A549 (cell line): Measurements from ENCODE around the gene SLC17A1. TPM values are rescaled to one million over a fixed set of nuclear protein-coding genes. Genes with fewer than 3 reads are reported as not detected.
A peak's percentile ranks its signal among the peaks of the same experiment; 100 is the strongest.

Experiments
- ATAC-seq, 2 experiments: fragments of 200-7000 bp in 1 of 2; fragments of >200 bp in 1 of 2; cut with Nextera tagmentation in 1 of 2; cut with Tn5 transposase in 1 of 2; 3 replicates each; pipeline versions ENCODE4 v1.8.0 to v1.9.1; 2018 to 2020; ENCODE audit warnings: mild to moderate bottlenecking in 1 of 2, moderate library complexity in 1 of 2
- CTCF ChIA-PET: fragments of 300-600 bp; sonication (Branson Sonifier 250); formaldehyde crosslinking; extraction: SDS; loops from one replicate; lab custom pipeline; 2021; ENCODE audit warnings: antibody characterized with exemption, inconsistent platforms; lab: Yijun Ruan, JAX
- POLR2A ChIA-PET: fragments of 350-600 bp; formaldehyde crosslinking; extraction: SDS; loops from one replicate; lab custom pipeline; 2021; ENCODE audit warnings: antibody characterized with exemption, inconsistent platforms; lab: Yijun Ruan, JAX
- DNase-seq, 2 experiments: peaks; one replicate each; pipeline versions ENCODE4 v3.0.0 to v3.0.0-alpha.2; 2011 to 2016; ENCODE audit warnings: low read depth in 1 of 2, low spot score in 1 of 2
- FAIRE-seq: peaks from 2 replicates; lab custom pipeline; 2011; peaks lifted over from hg19 to GRCh38; lab: Jason Lieb, UNC
- H3K27ac ChIP-seq, 2 experiments: fragments of >200 bp; sonication (Bioruptor Twin); formaldehyde crosslinking; 3 replicates each; pipeline ENCODE4 v1.5.1; 2016 to 2017
- H3K4me1 ChIP-seq: fragments of >200 bp; sonication (Bioruptor Twin); formaldehyde crosslinking; 3 replicates; pipeline ENCODE4 v1.6.1; 2016
- H3K4me2 ChIP-seq: fragments of >200 bp; sonication (Bioruptor Twin); formaldehyde crosslinking; 3 replicates; pipeline ENCODE4 v1.6.1; 2016
- H3K4me3 ChIP-seq: fragments of >200 bp; sonication (Bioruptor Twin); formaldehyde crosslinking; 3 replicates; pipeline ENCODE4 v1.5.1; 2016
- H3K9me3 ChIP-seq: fragments of >200 bp; sonication (Bioruptor Twin); formaldehyde crosslinking; 3 replicates; pipeline ENCODE4 v1.6.1; 2016
- ATOH8 ChIP-seq: fragments of 250-450 bp; sonication (Bioruptor Pico); IDR thresholded peaks from 2 replicates; pipeline ENCODE4 v1.5.0; 2020; ENCODE audit warnings: low read depth, mild to moderate bottlenecking, moderate library complexity
- CBX2 ChIP-seq: fragments of 200-600 bp; sonication (generic); IDR thresholded peaks from 2 replicates; pipeline ENCODE4 v1.6.1; 2016; ENCODE audit warnings: low read depth, mild to moderate bottlenecking, borderline replicate concordance
- CHD2 ChIP-seq: fragments of 150-350 bp; IDR thresholded peaks from 2 replicates; pipeline ENCODE4 v1.6.1; 2014; ENCODE audit warnings: low read length; ENCODE audit not compliant: partially characterized antibody
- CTCF ChIP-seq: fragments of >200 bp; sonication (Bioruptor Twin); formaldehyde crosslinking; IDR thresholded peaks from 3 replicates; pipeline ENCODE4 v1.5.1; 2016
- E2F6 ChIP-seq: IDR thresholded peaks from 2 replicates; pipeline ENCODE4 v1.6.1; 2012; ENCODE audit warnings: low read depth, borderline replicate concordance
- EHMT2 ChIP-seq: fragments of 200-600 bp; sonication (generic); IDR thresholded peaks from 2 replicates; pipeline ENCODE4 v1.6.1; 2016; ENCODE audit warnings: antibody characterized with exemption, low read depth, mild to moderate bottlenecking, moderate library complexity
- FOXS1 ChIP-seq: fragments of 250-450 bp; sonication (Bioruptor Pico); IDR thresholded peaks from 2 replicates; pipeline ENCODE4 v1.5.0; 2020; ENCODE audit warnings: mild to moderate bottlenecking, moderate library complexity
- HDAC2 ChIP-seq: fragments of 200-600 bp; sonication (generic); IDR thresholded peaks from 2 replicates; pipeline ENCODE4 v1.6.1; 2016
- HMGXB4 ChIP-seq: fragments of 250-450 bp; sonication (Bioruptor Pico); IDR thresholded peaks from 2 replicates; pipeline ENCODE4 v1.5.0; 2021; ENCODE audit warnings: mild to moderate bottlenecking, moderate library complexity, borderline replicate concordance
- HOXA7 ChIP-seq: fragments of 250-450 bp; sonication (Bioruptor Pico); IDR thresholded peaks from 2 replicates; pipeline ENCODE4 v1.5.0; 2020; ENCODE audit warnings: mild to moderate bottlenecking, moderate library complexity
- HOXB5 ChIP-seq: fragments of 250-450 bp; sonication (Bioruptor Pico); IDR thresholded peaks from 2 replicates; pipeline ENCODE4 v1.5.0; 2020; ENCODE audit warnings: mild to moderate bottlenecking, moderate library complexity
- JUNB ChIP-seq: fragments of >200 bp; sonication (Bioruptor Twin); formaldehyde crosslinking; IDR thresholded peaks from 2 replicates; pipeline ENCODE4 v1.6.1; 2016
- KDM1A ChIP-seq: fragments of 200-600 bp; sonication (generic); IDR thresholded peaks from 2 replicates; pipeline ENCODE4 v1.6.1; 2016; ENCODE audit warnings: low read depth, mild to moderate bottlenecking
- MAFK ChIP-seq: fragments of 450-650 bp; IDR thresholded peaks from 2 replicates; pipeline ENCODE4 v1.6.1; 2014; ENCODE audit not compliant: partially characterized antibody
- MYC ChIP-seq: IDR thresholded peaks from 2 replicates; pipeline ENCODE4 v1.6.1; 2012; ENCODE audit warnings: mild to moderate bottlenecking, inconsistent platforms, low read length, improper control_type of control experiment, borderline replicate concordance
- RAD21 ChIP-seq, 2 experiments: fragments of >200 bp in 1 of 2; sonication (Bioruptor Twin) in 1 of 2; formaldehyde crosslinking in 1 of 2; IDR thresholded peaks in 1 of 2; conservative IDR thresholded peaks in 1 of 2; 2 replicates in 1 of 2; 3 replicates in 1 of 2; pipeline ENCODE4 v1.6.1; 2012 to 2018; ENCODE audit warnings: inconsistent platforms in 1 of 2
- RNF2 ChIP-seq: fragments of 200-600 bp; sonication (generic); IDR thresholded peaks from 2 replicates; pipeline ENCODE4 v1.6.1; 2016; ENCODE audit warnings: low read depth, mild to moderate bottlenecking, antibody characterized with exemption, moderate library complexity, borderline replicate concordance
- ZSCAN20 ChIP-seq: fragments of 250-450 bp; sonication (Bioruptor Pico); IDR thresholded peaks from 2 replicates; pipeline ENCODE4 v1.8.0; 2022; ENCODE audit warnings: mild to moderate bottlenecking, moderate library complexity
- WGBS: methylation state at CpG from one replicate; pipeline ENCODE4 v1.1.6; 2017; ENCODE audit errors: missing lambda C conversion rate; 5-methylcytosine and 5-hydroxymethylcytosine counted together
- polyA plus RNA-seq, 4 experiments: library from polyadenylated mRNA; depleted of rRNA in 3 of 4; stranded (reverse); fragments of >200 nt; fragmentation: RNase III in 1 of 4; extraction: RNeasy Plus Mini Kit Qiagen cat#74134 plus additional on column Dnase treatment in 1 of 4; gene quantifications; 2 replicates in 3 of 4; 3 replicates in 1 of 4; pipeline ENCODE4 v1.2.3, GENCODE V29; 2011 to 2017

Gene SLC17A1
- polyA plus RNA-seq, 2 of the 4 experiments (the other 2 are of a cell fraction): 0.79 to 1.2 TPM

GRCh38 chr6:25832307-25832662, 433 bp upstream of the SLC17A1 start (continued):
- no peak for TF ChIP-seq CHD2
- TF ChIP-seq, all 56 proteins: peak for 0

- ATAC-seq: no peak
- POLR2A ChIA-PET: no interaction called here
Observed at GRCh38 chr6:25830458-25830857, 1.4 kb downstream of the SLC17A1 start.

GRCh38 chr6:25829375-25829774, 2.5 kb downstream of the SLC17A1 start:
- ATAC-seq (no peak), FAIRE-seq (no peak), DNase-seq (no peak)
- 92% methylated on average over 1 of the region's 1 CpG for WGBS
- H3K4me3 ChIP-seq: no peak overlapping the region
- CTCF ChIA-PET: no interaction called here
- POLR2A ChIA-PET: no interaction called here
- TF ChIP-seq HDAC2: no peak
- TF ChIP-seq CHD2: no peak
- no peak for TF ChIP-seq KDM1A
- no peak for TF ChIP-seq HOXA7
- TF ChIP-seq ATOH8: no peak
- no peak for TF ChIP-seq ZSCAN20 (CRISPR knock-in tag)
- no peak for TF ChIP-seq RNF2
- no peak for TF ChIP-seq JUNB
- TF ChIP-seq HMGXB4 (CRISPR knock-in tag): no peak
- no peak for TF ChIP-seq FOXS1
- TF ChIP-seq RAD21 (conservative IDR thresholded peaks at IDR 0.05 in 1 of 2, IDR thresholded peaks at IDR 0.05 in 1 of 2): no peak
- no peak for TF ChIP-seq EHMT2
- no peak for TF ChIP-seq HOXB5 (CRISPR knock-in tag)
- TF ChIP-seq MYC: no peak
- TF ChIP-seq E2F6: no peak
- TF ChIP-seq CTCF: no peak
- TF ChIP-seq CBX2: no peak
- no peak overlapping the region for H3K4me2 ChIP-seq
- H3K27ac ChIP-seq: no peak overlapping the region
- H3K9me3 ChIP-seq: no peaks in the 10 kb centered on the region
- peaks cover 28% of the 10 kb centered on the region for H3K4me1 ChIP-seq

More at GRCh38 chr6:25830458-25830857, 1.4 kb downstream of the SLC17A1 start:
- H3K4me3 ChIP-seq: no peak overlapping the region
- FAIRE-seq (no peak), DNase-seq (no peak)
- H3K9me3 ChIP-seq: no peaks in the 10 kb centered on the region
- H3K4me1 ChIP-seq: peaks cover 28% of the 10 kb centered on the region
- no peak overlapping the region for H3K4me2 ChIP-seq
- no peak overlapping the region; a peak in 2 of 6 replicates for H3K27ac ChIP-seq
- 59% methylated on average over 4 of the region's 4 CpGs for WGBS
- CTCF ChIA-PET: no interaction called here
- peak; percentile 37 for TF ChIP-seq MAFK
- no peak for TF ChIP-seq RAD21 (conservative IDR thresholded peaks at IDR 0.05 in 1 of 2, IDR thresholded peaks at IDR 0.05 in 1 of 2)
